HL-60 (cell line): ENCODE results near the gene ZNF226.
"Not testable (repeated sequence)": the region's sequence is repeated elsewhere in the genome, so short reads cannot be mapped to it uniquely, and the experiment has no call there.

Source experiments
- CTCF ChIP-seq: IDR thresholded peaks from one replicate; pipeline ENCODE4 v1.5.1; 2011; ENCODE audit warnings: low read length, control low read depth, inconsistent platforms; ENCODE audit not compliant: insufficient read depth
- GABPA ChIP-seq: IDR thresholded peaks from 2 replicates; pipeline ENCODE4 v1.6.1; 2012; ENCODE audit warnings: low read depth
- POLR2AphosphoS5 ChIP-seq: IDR thresholded peaks from 2 replicates; pipeline ENCODE4 v1.6.1; 2012; ENCODE audit warnings: low read depth
- REST ChIP-seq: IDR thresholded peaks from 2 replicates; pipeline ENCODE4 v1.6.1; 2012; ENCODE audit warnings: low read depth; ENCODE audit not compliant: insufficient replicate concordance

DNA sequence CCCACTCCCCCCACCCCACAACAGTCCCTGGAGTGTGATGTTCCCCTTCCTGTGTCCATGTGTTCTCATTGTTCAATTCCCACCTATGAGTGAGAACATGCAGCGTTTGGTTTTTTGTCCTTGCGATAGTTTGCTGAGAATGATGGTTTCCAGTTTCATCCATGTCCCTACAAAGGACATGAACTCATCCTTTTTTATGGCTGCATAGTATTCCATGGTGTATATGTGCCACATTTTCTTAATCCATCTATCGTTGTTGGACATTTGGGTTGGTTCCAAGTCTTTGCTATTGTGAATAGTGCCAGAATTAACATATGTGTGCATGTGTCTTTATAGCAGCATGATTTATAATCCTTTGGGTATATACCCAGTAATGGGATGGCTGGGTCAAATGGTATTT is 55.0 kb downstream of the ZNF226 start:
- TF ChIP-seq CTCF, POLR2AphosphoS5, GABPA, REST: not testable (repeated sequence)
